HCT116 (cell line): ENCODE data around the gene HOXD10. TPM values are rescaled to one million over a fixed set of nuclear protein-coding genes. Genes with fewer than 3 reads are reported as not detected.

Source experiments
- ATAC-seq: fragments of 200-7000 bp; cut with Tn5 transposase; 2 replicates; pipeline ENCODE4 v1.9.1; 2020; ENCODE audit warnings: mild to moderate bottlenecking, moderate library complexity
- BruUV-seq: library from RNA; stranded (reverse); fragments of 400-500 nt; replicated peaks from 2 replicates; lab custom pipeline; 2021; lab: Mats Ljungman, UMichigan
- CTCF ChIA-PET: fragments of 300-600 bp; sonication (Branson Sonifier 250); formaldehyde crosslinking; loops from one replicate; lab custom pipeline; 2021; ENCODE audit warnings: antibody characterized with exemption; lab: Charles Lee
- POLR2A ChIA-PET: fragments of 300-600, 350-600 bp; sonication (Branson Sonifier 250); formaldehyde crosslinking; loops from one replicate; lab custom pipeline; 2021; ENCODE audit warnings: antibody characterized with exemption; lab: Charles Lee
- RAD21 ChIA-PET, 2 experiments: fragments of 300-600 bp; sonication (Branson Sonifier 250); formaldehyde crosslinking; loops; one replicate each; lab custom pipeline; 2023; ENCODE audit warnings: low total read pairs in 2 of 2; ENCODE audit not compliant: uncharacterized antibody in 2 of 2, unreplicated experiment in 2 of 2, low non-redundant PET in 1 of 2; lab: Charles Lee
- DNase-seq: peaks from one replicate; pipeline ENCODE4 v3.0.0-alpha.2; 2010; ENCODE audit warnings: low read depth, low spot score
- H2AFZ ChIP-seq: fragments of 200-600 bp; shearing (Covaris generic), sonication (generic); 2 replicates; pipeline ENCODE4 v1.6.1; 2017; ENCODE audit warnings: low read depth, mixed run types, mixed read lengths, antibody characterized with exemption, low read length; ENCODE audit not compliant: poor library complexity, severe bottlenecking
- H3K27ac ChIP-seq: 2 replicates; pipeline ENCODE4 v1.5.1; 2012; ENCODE audit warnings: low read depth, low read length
- H3K27me3 ChIP-seq: fragments of 200-600 bp; sonication (generic); 2 replicates; pipeline ENCODE4 v1.6.1; 2016; ENCODE audit warnings: mixed run types, low read length, mixed read lengths; ENCODE audit not compliant: insufficient read depth
- H3K36me3 ChIP-seq, 2 experiments: fragments of 200-500 bp in 1 of 2; fragments of 200-600 bp in 1 of 2; sonication (Bioruptor generic) in 1 of 2; sonication (generic) in 1 of 2; 2 replicates each; pipeline versions ENCODE4 v1.5.1 to v1.6.1; 2014 to 2016; ENCODE audit warnings: low read length in 2 of 2, inconsistent platforms in 1 of 2, mixed read lengths in 1 of 2, mixed run types in 1 of 2; ENCODE audit not compliant: insufficient read depth in 2 of 2, control insufficient read depth in 1 of 2
- H3K4me1 ChIP-seq, 2 experiments: fragments of 200-600 bp in 1 of 2; sonication (generic) in 1 of 2; 2 replicates each; pipeline versions ENCODE4 v1.5.1 to v1.6.1; 2012 to 2017; ENCODE audit warnings: low read length in 2 of 2, inconsistent platforms in 1 of 2, mild to moderate bottlenecking in 1 of 2, mixed read lengths in 1 of 2, mixed run types in 1 of 2, moderate library complexity in 1 of 2; ENCODE audit not compliant: insufficient read depth in 2 of 2, control insufficient read depth in 1 of 2
- H3K4me2 ChIP-seq: fragments of 200-600 bp; sonication (generic); 2 replicates; pipeline ENCODE4 v1.6.1; 2017; ENCODE audit warnings: mixed run types, low read length, mixed read lengths
- H3K4me3 ChIP-seq, 2 experiments: fragments of 200-600 bp in 1 of 2; sonication (generic) in 1 of 2; replicated peaks in 1 of 2; 2 replicates each; pipeline ENCODE4 v1.5.1; 2011 to 2016; ENCODE audit warnings: low read length in 2 of 2, control low read depth in 1 of 2, low read depth in 1 of 2, mild to moderate bottlenecking in 1 of 2, mixed read lengths in 1 of 2, mixed run types in 1 of 2
- H3K79me2 ChIP-seq: fragments of 200-600 bp; sonication (generic); 2 replicates; pipeline ENCODE4 v1.6.1; 2017; ENCODE audit warnings: mild to moderate bottlenecking, mixed run types, low read length, moderate library complexity, mixed read lengths; ENCODE audit not compliant: insufficient read depth
- H3K9ac ChIP-seq: fragments of 200-600 bp; sonication (generic); 2 replicates; pipeline ENCODE4 v1.6.1; 2016; ENCODE audit warnings: low read length, mixed read lengths
- H3K9me2 ChIP-seq: fragments of 200-600 bp; sonication (generic), shearing (Covaris generic); 2 replicates; pipeline ENCODE4 v1.6.1; 2017; ENCODE audit warnings: mixed run types, mild to moderate bottlenecking, moderate library complexity; ENCODE audit not compliant: insufficient read depth
- H3K9me3 ChIP-seq, 2 experiments: fragments of 200-500 bp in 1 of 2; fragments of 200-600 bp in 1 of 2; sonication (Bioruptor generic) in 1 of 2; sonication (generic) in 1 of 2; 2 replicates each; pipeline ENCODE4 v1.6.1; 2014 to 2017; ENCODE audit warnings: low read length in 2 of 2, mixed read lengths in 2 of 2, inconsistent platforms in 1 of 2, low read depth in 1 of 2, mild to moderate bottlenecking in 1 of 2, mixed run types in 1 of 2, moderate library complexity in 1 of 2; ENCODE audit not compliant: control insufficient read depth in 1 of 2, insufficient read depth in 1 of 2
- H4K20me1 ChIP-seq: fragments of 200-600 bp; sonication (generic), shearing (Covaris generic); 2 replicates; pipeline ENCODE4 v1.6.1; 2017; ENCODE audit warnings: mixed run types, mild to moderate bottlenecking, moderate library complexity; ENCODE audit not compliant: insufficient read depth
- CBX3 ChIP-seq: IDR thresholded peaks from 2 replicates; pipeline ENCODE4 v1.6.1; 2012; ENCODE audit warnings: low read depth
- CEBPB ChIP-seq: IDR thresholded peaks from 2 replicates; pipeline ENCODE4 v1.6.1; 2012; ENCODE audit warnings: low read depth
- EGR1 ChIP-seq: IDR thresholded peaks from 2 replicates; pipeline ENCODE4 v1.6.1; 2012; ENCODE audit warnings: low read depth
- EZH2 ChIP-seq: fragments of 200-600 bp; sonication (generic); IDR thresholded peaks from 2 replicates; pipeline ENCODE4 v1.6.1; 2017; ENCODE audit warnings: antibody characterized with exemption, mixed run types
- FOSL1 ChIP-seq: IDR thresholded peaks from 2 replicates; pipeline ENCODE4 v1.6.1; 2012; ENCODE audit warnings: low read depth
- JUND ChIP-seq: IDR thresholded peaks from 2 replicates; pipeline ENCODE4 v1.6.1; 2012
- MAX ChIP-seq: IDR thresholded peaks from 2 replicates; pipeline ENCODE4 v1.6.1; 2012
- POLR2A ChIP-seq: IDR thresholded peaks from 2 replicates; pipeline ENCODE4 v1.7.0; 2011; ENCODE audit warnings: borderline replicate concordance; ENCODE audit not compliant: insufficient read depth, insufficient read length; ENCODE audit errors: extremely low read depth
- SIN3A ChIP-seq: IDR thresholded peaks from 2 replicates; pipeline ENCODE4 v1.6.1; 2012; ENCODE audit warnings: low read depth
- TCF7L2 ChIP-seq: IDR thresholded peaks from 2 replicates; pipeline ENCODE4 v1.7.0; 2011; ENCODE audit warnings: borderline replicate concordance, inconsistent platforms; ENCODE audit not compliant: insufficient read depth, insufficient read length; ENCODE audit errors: extremely low read depth
- YY1 ChIP-seq: IDR thresholded peaks from 2 replicates; pipeline ENCODE4 v1.6.1; 2011; ENCODE audit warnings: low read length, low read depth, moderate library complexity, mild to moderate bottlenecking; ENCODE audit not compliant: insufficient replicate concordance; ENCODE audit errors: extremely low read depth
- ZFX ChIP-seq: fragments of 450-650 bp; IDR thresholded peaks from 2 replicates; pipeline ENCODE4 v1.6.1; 2017
- ZNF274 ChIP-seq: fragments of 200-500 bp; sonication (Bioruptor generic); IDR thresholded peaks from 2 replicates; pipeline ENCODE4 v1.6.1; 2014; ENCODE audit warnings: mild to moderate bottlenecking, low read depth, low read length, inconsistent platforms
- intact Hi-C: fragments of 100-400 bp; cut with micrococcal nuclease; formaldehyde crosslinking; loops from 2 replicates; pipeline ENCODE4 v1.10.0; 2022
- total RNA-seq: library from RNA; stranded (reverse); gene quantifications from one replicate; pipeline ENCODE4 v1.2.1, GENCODE V29; 2021; ENCODE audit not compliant: unreplicated experiment
- TF ChIP-seq, protein P1 (sequence below): IDR thresholded peaks from 2 replicates; pipeline ENCODE4 v1.6.1; 2012; ENCODE audit warnings: low read depth
- TF ChIP-seq, protein P2 (sequence below), 3 experiments: fragments of 200-600 bp in 1 of 3; sonication (generic) in 1 of 3; IDR thresholded peaks in 2 of 3; conservative IDR thresholded peaks in 1 of 3; 2 replicates each; pipeline ENCODE4 v1.5.1; 2012 to 2017; ENCODE audit warnings: low read depth in 2 of 3, low read length in 2 of 3, antibody characterized with exemption in 1 of 3, borderline replicate concordance in 1 of 3, control low read depth in 1 of 3, mild to moderate bottlenecking in 1 of 3, mixed read lengths in 1 of 3, mixed run types in 1 of 3, moderate library complexity in 1 of 3; ENCODE audit not compliant: insufficient read depth in 1 of 3
- TF ChIP-seq, protein P3 (sequence below): IDR thresholded peaks from 2 replicates; pipeline ENCODE4 v1.6.1; 2011; ENCODE audit warnings: mild to moderate bottlenecking, low read length, moderate library complexity; ENCODE audit not compliant: insufficient replicate concordance; ENCODE audit errors: extremely low read depth

Gene HOXD10
- total RNA-seq, 1 experiment from 2014 or later: not detected

DNA sequence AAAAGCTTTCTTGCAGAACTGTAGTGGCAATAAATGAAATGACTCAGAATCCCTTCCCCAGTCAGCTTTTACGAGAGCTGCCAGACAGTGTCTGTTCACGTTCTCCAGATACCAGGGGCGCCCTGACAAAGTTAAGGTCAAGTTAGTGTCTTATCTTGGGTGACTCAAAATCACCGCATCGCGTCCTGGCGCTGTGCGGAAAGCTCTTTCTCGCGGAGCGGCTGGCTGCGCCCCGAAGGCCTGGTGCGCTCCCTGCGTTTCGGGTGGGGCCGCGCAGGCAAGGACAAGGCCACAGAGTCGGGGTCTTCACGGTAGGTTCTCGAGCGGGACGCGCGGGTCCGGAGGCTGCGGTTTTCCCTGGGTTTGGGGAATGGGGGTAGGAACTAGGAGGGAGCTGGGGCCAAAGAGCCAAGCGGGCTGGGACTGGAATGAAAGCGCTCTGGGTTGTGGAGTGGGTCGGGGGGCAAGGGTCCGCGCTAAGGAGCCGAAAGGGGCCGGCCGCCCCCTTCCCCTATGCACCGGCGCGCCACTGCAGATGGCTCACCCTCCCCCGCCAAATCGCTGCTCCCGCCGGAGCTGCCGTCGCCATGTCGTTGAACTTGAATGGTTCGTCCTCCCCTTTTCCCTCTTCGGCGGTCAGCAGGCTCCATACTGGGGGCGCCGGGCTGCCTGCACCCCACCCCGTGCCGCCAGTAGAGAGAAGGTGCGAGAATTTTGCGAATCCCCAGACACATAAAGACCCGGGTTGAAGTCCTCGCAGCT, 12.1 kb upstream of the HOXD10 start (continued):
- TF ChIP-seq, protein P1, sequence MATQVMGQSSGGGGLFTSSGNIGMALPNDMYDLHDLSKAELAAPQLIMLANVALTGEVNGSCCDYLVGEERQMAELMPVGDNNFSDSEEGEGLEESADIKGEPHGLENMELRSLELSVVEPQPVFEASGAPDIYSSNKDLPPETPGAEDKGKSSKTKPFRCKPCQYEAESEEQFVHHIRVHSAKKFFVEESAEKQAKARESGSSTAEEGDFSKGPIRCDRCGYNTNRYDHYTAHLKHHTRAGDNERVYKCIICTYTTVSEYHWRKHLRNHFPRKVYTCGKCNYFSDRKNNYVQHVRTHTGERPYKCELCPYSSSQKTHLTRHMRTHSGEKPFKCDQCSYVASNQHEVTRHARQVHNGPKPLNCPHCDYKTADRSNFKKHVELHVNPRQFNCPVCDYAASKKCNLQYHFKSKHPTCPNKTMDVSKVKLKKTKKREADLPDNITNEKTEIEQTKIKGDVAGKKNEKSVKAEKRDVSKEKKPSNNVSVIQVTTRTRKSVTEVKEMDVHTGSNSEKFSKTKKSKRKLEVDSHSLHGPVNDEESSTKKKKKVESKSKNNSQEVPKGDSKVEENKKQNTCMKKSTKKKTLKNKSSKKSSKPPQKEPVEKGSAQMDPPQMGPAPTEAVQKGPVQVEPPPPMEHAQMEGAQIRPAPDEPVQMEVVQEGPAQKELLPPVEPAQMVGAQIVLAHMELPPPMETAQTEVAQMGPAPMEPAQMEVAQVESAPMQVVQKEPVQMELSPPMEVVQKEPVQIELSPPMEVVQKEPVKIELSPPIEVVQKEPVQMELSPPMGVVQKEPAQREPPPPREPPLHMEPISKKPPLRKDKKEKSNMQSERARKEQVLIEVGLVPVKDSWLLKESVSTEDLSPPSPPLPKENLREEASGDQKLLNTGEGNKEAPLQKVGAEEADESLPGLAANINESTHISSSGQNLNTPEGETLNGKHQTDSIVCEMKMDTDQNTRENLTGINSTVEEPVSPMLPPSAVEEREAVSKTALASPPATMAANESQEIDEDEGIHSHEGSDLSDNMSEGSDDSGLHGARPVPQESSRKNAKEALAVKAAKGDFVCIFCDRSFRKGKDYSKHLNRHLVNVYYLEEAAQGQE: no peak
- TF ChIP-seq MAX (no peak), TCF7L2 (no peak)

- no peaks in the 10 kb centered on the region for H3K27me3 ChIP-seq
- H3K9ac ChIP-seq: no peak overlapping the region
- H3K27ac ChIP-seq: no peak overlapping the region
- no TSS peak for BruUV-seq
- H3K9me2 ChIP-seq: no peaks in the 10 kb centered on the region
- no peak overlapping the region for H3K4me2 ChIP-seq
- POLR2A ChIA-PET: no interaction called here
- intact Hi-C loops: no loop called here
- no peak overlapping the region for H3K4me3 ChIP-seq
- CTCF ChIA-PET: no interaction called here
- DNase-seq: no peak
- H3K4me1 ChIP-seq: peaks cover 0 to 11% of the 10 kb centered on the region in 2 experiments; a peak in 1 of 4 replicates
- no peaks in the 10 kb centered on the region for H3K36me3 ChIP-seq
- no peaks in the 10 kb centered on the region for H3K9me3 ChIP-seq
- H3K79me2 ChIP-seq: no peaks in the 10 kb centered on the region
- RAD21 ChIA-PET: no interaction called here
- no peak overlapping the region for H2AFZ ChIP-seq
- H4K20me1 ChIP-seq: no peaks in the 10 kb centered on the region
- ATAC-seq: no peak
- TF ChIP-seq EGR1: no peak
- no peak for TF ChIP-seq ZFX
- no peak for TF ChIP-seq YY1
- no peak for TF ChIP-seq SIN3A
- no peak for TF ChIP-seq FOSL1
- no peak for TF ChIP-seq JUND
- no peak for TF ChIP-seq TCF7L2
- no peak for TF ChIP-seq EZH2
- TF ChIP-seq POLR2A: no peak
- TF ChIP-seq, protein P2, sequence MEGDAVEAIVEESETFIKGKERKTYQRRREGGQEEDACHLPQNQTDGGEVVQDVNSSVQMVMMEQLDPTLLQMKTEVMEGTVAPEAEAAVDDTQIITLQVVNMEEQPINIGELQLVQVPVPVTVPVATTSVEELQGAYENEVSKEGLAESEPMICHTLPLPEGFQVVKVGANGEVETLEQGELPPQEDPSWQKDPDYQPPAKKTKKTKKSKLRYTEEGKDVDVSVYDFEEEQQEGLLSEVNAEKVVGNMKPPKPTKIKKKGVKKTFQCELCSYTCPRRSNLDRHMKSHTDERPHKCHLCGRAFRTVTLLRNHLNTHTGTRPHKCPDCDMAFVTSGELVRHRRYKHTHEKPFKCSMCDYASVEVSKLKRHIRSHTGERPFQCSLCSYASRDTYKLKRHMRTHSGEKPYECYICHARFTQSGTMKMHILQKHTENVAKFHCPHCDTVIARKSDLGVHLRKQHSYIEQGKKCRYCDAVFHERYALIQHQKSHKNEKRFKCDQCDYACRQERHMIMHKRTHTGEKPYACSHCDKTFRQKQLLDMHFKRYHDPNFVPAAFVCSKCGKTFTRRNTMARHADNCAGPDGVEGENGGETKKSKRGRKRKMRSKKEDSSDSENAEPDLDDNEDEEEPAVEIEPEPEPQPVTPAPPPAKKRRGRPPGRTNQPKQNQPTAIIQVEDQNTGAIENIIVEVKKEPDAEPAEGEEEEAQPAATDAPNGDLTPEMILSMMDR (IDR thresholded peaks at IDR 0.05 in 2 of 3, conservative IDR thresholded peaks at IDR 0.05 in 1 of 3; ENCODE audit: borderline replicate concordance in 1 of 3, insufficient read depth in 1 of 3, low read depth in 2 of 3, low read length in 2 of 3): no peak
- no peak for TF ChIP-seq CEBPB
- TF ChIP-seq, protein P3, sequence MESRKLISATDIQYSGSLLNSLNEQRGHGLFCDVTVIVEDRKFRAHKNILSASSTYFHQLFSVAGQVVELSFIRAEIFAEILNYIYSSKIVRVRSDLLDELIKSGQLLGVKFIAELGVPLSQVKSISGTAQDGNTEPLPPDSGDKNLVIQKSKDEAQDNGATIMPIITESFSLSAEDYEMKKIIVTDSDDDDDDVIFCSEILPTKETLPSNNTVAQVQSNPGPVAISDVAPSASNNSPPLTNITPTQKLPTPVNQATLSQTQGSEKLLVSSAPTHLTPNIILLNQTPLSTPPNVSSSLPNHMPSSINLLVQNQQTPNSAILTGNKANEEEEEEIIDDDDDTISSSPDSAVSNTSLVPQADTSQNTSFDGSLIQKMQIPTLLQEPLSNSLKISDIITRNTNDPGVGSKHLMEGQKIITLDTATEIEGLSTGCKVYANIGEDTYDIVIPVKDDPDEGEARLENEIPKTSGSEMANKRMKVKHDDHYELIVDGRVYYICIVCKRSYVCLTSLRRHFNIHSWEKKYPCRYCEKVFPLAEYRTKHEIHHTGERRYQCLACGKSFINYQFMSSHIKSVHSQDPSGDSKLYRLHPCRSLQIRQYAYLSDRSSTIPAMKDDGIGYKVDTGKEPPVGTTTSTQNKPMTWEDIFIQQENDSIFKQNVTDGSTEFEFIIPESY: no peak
- TF ChIP-seq CBX3: no peak
- TF ChIP-seq ZNF274: no peak
These were observed 11.4 kb upstream of the HOXD10 start for GRCh38 chr2:176105078-176105729.
